GM23338 (cell line): ENCODE data around the gene ANKH.

Experiments used
- CREB1 ChIP-seq: fragments of 250-450 bp; sonication (Bioruptor Pico); IDR thresholded peaks from 2 replicates; pipeline ENCODE4 v1.5.0; 2020; ENCODE audit warnings: low read depth, mild to moderate bottlenecking, moderate library complexity
- EZH2 ChIP-seq: fragments of 200-600 bp; sonication (generic); IDR thresholded peaks from one replicate; pipeline ENCODE4 v1.8.0; 2017; ENCODE audit warnings: antibody characterized with exemption, mild to moderate bottlenecking, low read depth; ENCODE audit not compliant: unreplicated experiment
- EZH2phosphoT487 ChIP-seq: fragments of 200-600 bp; sonication (generic); IDR thresholded peaks from one replicate; pipeline ENCODE4 v1.8.1; 2018; ENCODE audit warnings: antibody characterized with exemption; ENCODE audit not compliant: unreplicated experiment
- NANOG ChIP-seq: IDR thresholded peaks from 2 replicates; pipeline ENCODE4 v1.6.1; 2016; ENCODE audit warnings: antibody characterized with exemption, borderline replicate concordance
- POLR2AphosphoS5 ChIP-seq: IDR thresholded peaks from 2 replicates; pipeline ENCODE4 v1.6.1; 2016; ENCODE audit warnings: antibody characterized with exemption, low read depth
- STAT1 ChIP-seq: IDR thresholded peaks from one replicate; pipeline ENCODE4 v1.6.1; 2016; ENCODE audit warnings: antibody characterized with exemption; ENCODE audit not compliant: unreplicated experiment
- ZNF114 ChIP-seq: fragments of 250-450 bp; sonication (Bioruptor Pico); IDR thresholded peaks from 2 replicates; pipeline ENCODE4 v1.5.0; 2020; ENCODE audit warnings: mild to moderate bottlenecking, moderate library complexity
- ZNF331 ChIP-seq: fragments of 250-450 bp; sonication (Bioruptor Pico); IDR thresholded peaks from 2 replicates; pipeline ENCODE4 v1.5.0; 2020; ENCODE audit warnings: low read depth, mild to moderate bottlenecking, moderate library complexity
- TF ChIP-seq, protein P1 (sequence below), 2 experiments: fragments of 200-600 bp in 1 of 2; sonication (generic) in 1 of 2; conservative IDR thresholded peaks; 2 replicates each; pipeline versions ENCODE4 v1.5.1 to v1.6.1; 2016 to 2017; ENCODE audit warnings: antibody characterized with exemption in 2 of 2, low read depth in 2 of 2, mild to moderate bottlenecking in 2 of 2, moderate library complexity in 1 of 2

DNA sequence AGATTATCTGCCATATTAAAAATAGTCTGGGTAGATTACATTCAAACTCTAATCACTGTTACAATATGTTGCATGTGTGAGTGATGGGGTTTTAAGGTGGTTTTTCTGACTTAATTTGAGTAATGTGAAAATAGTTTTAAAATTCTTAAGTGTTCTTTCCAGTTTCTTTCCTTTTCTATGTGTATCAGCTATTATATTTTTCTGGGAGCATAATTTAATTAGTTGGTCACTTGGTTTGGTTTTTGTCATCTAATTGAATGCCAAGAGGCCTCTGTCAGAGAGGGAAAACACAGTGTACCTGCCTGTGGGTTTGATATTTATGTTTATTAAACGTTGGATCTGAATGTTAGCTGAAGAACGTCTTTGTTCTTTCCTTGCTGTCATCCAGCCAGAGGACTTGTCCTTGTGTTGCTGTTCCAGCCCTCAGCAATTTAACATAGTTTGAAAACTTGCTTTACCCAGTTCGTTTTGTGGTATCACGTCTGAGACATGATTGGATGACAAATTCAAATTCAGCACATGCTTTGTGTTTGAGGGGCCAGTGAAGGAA is 187.6 kb downstream of the ANKH start:
- TF ChIP-seq EZH2 (no peak), POLR2AphosphoS5 (no peak), NANOG (no peak), CREB1 (no peak), EZH2phosphoT487 (no peak), ZNF114 (CRISPR knock-in tag) (no peak), ZNF331 (no peak), STAT1 (no peak)
- TF ChIP-seq, protein P1, sequence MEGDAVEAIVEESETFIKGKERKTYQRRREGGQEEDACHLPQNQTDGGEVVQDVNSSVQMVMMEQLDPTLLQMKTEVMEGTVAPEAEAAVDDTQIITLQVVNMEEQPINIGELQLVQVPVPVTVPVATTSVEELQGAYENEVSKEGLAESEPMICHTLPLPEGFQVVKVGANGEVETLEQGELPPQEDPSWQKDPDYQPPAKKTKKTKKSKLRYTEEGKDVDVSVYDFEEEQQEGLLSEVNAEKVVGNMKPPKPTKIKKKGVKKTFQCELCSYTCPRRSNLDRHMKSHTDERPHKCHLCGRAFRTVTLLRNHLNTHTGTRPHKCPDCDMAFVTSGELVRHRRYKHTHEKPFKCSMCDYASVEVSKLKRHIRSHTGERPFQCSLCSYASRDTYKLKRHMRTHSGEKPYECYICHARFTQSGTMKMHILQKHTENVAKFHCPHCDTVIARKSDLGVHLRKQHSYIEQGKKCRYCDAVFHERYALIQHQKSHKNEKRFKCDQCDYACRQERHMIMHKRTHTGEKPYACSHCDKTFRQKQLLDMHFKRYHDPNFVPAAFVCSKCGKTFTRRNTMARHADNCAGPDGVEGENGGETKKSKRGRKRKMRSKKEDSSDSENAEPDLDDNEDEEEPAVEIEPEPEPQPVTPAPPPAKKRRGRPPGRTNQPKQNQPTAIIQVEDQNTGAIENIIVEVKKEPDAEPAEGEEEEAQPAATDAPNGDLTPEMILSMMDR (conservative IDR thresholded peaks at IDR 0.05; ENCODE audit: low read depth in 2 of 2): no peak
